ENCODE measurements around the gene TREML2. TPM values are rescaled to one million over a fixed set of nuclear protein-coding genes. Genes with fewer than 3 reads are reported as not detected.

TREML2 gene
- total RNA-seq, 1 donor from 2014 or later: 0.58 TPM

GRCh38 chr6:41159415-41160082 is 41.4 kb downstream of the TREML2 start:
- ATAC-seq (no peak), DNase-seq (ENCODE audit: low spot score) (no peak)
- intact Hi-C loops (cut with DNase I): no loop called here

GRCh38 chr6:41157323-41157722 is 43.6 kb downstream of the TREML2 start:
- intact Hi-C loops (cut with DNase I): no loop called here
- DNase-seq (ENCODE audit: low spot score) (no peak), ATAC-seq (no peak)

GRCh38 chr6:41156771-41157170 is 44.2 kb downstream of the TREML2 start:
- DNase-seq (ENCODE audit: low spot score): no peak
- no peak for ATAC-seq
- intact Hi-C loops (cut with DNase I): no loop called here

GRCh38 chr6:41156001-41156400 is 44.9 kb downstream of the TREML2 start:
- intact Hi-C loops (cut with DNase I): no loop called here
- ATAC-seq (no peak), DNase-seq (ENCODE audit: low spot score) (no peak)

- intact Hi-C loops (cut with DNase I): no loop called here
- ATAC-seq (no peak), DNase-seq (ENCODE audit: low spot score) (no peak)
Measured at GRCh38 chr6:41155132-41155805, 45.7 kb downstream of the TREML2 start.

GRCh38 chr6:41153992-41154625 is 46.8 kb downstream of the TREML2 start, which contains the start of gene TREML1:
Gene TREML1, minus strand, starts transcription at chr6:41154347. Its CDS starts 59 bp downstream, at chr6:41154288.
- ATAC-seq (no peak), DNase-seq (ENCODE audit: low spot score) (no peak)
- intact Hi-C loops (cut with DNase I): no loop called here

GRCh38 chr6:41153451-41153850 is 47.5 kb downstream of the TREML2 start:
- intact Hi-C loops (cut with DNase I): no loop called here
- ATAC-seq (no peak), DNase-seq (ENCODE audit: low spot score) (no peak)

- DNase-seq (ENCODE audit: low spot score): no peak
- intact Hi-C loops (cut with DNase I): no loop called here
- no peak for ATAC-seq
Measured at GRCh38 chr6:41150671-41151070, 50.3 kb downstream of the TREML2 start.

- no peak for ATAC-seq
- intact Hi-C loops (cut with DNase I): no loop called here
- no peak for DNase-seq (ENCODE audit: low spot score)
Measured at GRCh38 chr6:41147917-41148316, 53.0 kb downstream of the TREML2 start.

Other genes with a start within 250 kb of the TREML2 start
- 1.6 TPM for gene UNC5CL, start 161.9 kb downstream of the TREML2 start, total RNA-seq
- gene TSPO2, start 158.7 kb downstream of the TREML2 start, total RNA-seq: 0.53 TPM
- gene APOBEC2, start 147.9 kb downstream of the TREML2 start, total RNA-seq: not detected
- 26.4 TPM for gene OARD1, start 128.8 kb downstream of the TREML2 start, total RNA-seq
- 27.7 TPM for gene NFYA, start 128.2 kb downstream of the TREML2 start, total RNA-seq
- gene TREML1, start 46.8 kb downstream of the TREML2 start, total RNA-seq: 2.1 TPM
- gene TREM2, start 38.0 kb downstream of the TREML2 start, total RNA-seq: 8.8 TPM
- gene TREML4, start 27.2 kb upstream of the TREML2 start, total RNA-seq: not detected
- gene TREM1, start 85.5 kb upstream of the TREML2 start, total RNA-seq: 9.8 TPM
- not detected for gene NCR2, start 134.5 kb upstream of the TREML2 start, total RNA-seq

Data from sciatic nerve (tissue), 2 donors.